ENCODE measurements around the gene PTPRN2.

The PTPRN2 gene

DNA sequence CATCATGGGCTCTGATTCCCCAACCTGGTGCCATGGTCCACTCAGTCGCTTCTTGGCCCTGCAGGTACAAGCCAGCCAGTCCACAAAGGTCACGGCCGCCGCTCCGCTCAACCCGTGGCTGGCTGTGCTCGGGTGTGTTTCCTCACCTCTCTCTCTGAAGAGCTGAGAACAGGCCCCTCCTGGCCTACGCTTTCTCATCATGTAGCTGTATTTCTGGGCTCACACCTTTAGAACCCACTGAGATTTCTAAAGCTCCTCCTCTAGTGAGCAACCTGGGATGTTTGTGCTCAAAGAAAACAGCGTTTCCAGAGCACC, 30.2 kb downstream of the PTPRN2 start:
- Mint-ChIP-seq H3K27ac (no peak overlapping the region), H3K36me3 (ENCODE audit: low read depth) (no peaks in the 10 kb centered on the region), H3K27me3 (peaks cover 3% of the 10 kb centered on the region), H3K4me1 (ENCODE audit: low read depth) (no peaks in the 10 kb centered on the region), H3K9me3 (peaks cover 4% of the 10 kb centered on the region), H3K4me3 (no peak overlapping the region)

DNA sequence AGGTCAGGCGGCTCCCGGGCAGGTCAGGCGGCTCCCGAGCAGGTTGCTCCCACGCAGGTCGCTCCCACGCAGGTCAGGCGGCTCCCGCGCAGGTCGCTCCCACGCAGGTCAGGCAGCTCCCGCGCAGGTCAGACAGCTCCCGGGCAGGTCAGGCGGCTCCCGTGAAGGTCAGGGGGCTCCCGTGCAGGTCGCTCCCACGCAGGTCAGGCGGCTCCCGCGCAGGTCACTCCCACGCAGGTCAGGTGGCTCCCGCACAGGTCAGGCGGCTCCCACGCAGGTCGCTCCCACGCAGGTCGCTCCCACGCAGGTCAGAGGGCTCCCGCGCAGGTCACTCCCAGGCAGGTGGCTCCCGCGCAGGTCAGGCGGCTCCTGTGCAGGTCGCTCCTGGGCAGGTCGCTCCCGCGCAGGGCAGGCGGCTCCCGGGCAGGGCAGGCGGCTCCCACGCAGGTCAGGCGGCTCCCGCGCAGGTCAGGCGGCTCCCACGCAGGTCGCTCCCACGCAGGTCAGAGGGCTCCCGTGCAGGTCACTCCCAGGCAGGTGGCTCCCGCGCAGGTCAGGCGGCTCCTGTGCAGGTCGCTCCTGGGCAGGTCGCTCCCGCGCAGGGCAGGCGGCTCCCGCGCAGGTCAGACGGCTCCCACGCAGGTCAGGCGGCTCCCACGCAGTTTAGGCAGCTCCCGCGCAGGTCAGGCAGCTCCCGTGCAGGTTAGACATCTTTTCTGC, 30.7 kb downstream of the PTPRN2 start:
- Mint-ChIP-seq H3K27ac (no peak overlapping the region), H3K4me3 (no peak overlapping the region), H3K9me3 (peaks cover 4% of the 10 kb centered on the region), H3K27me3 (no peaks in the 10 kb centered on the region), H3K4me1 (ENCODE audit: low read depth) (no peaks in the 10 kb centered on the region), H3K36me3 (ENCODE audit: low read depth) (no peaks in the 10 kb centered on the region)

DNA sequence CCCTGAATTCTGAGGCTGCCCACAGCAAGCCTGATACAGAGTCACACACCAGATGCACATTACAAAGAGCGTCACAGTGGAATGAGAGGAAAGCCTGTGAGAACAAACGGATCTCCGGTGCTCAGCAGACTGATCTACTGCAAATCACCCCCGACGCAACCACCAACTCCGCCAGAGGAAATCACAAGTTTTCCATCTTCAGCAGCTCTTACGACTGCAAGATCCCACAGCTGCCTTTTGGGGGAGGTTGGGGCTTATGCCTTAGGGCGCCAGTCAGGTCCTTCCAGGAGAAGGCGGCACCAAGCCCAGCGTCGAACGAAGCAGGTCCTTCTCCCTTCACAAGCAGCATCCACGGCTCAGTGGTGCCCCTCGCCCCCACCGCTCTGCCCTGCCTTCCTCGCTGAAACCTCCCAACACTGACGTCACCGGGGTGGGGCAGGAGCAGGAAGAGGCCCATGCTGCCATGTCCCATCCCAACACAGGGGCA, 32.5 kb downstream of the PTPRN2 start:
- Mint-ChIP-seq H3K27me3 (no peaks in the 10 kb centered on the region), H3K9me3 (peaks cover 4% of the 10 kb centered on the region), H3K4me1 (ENCODE audit: low read depth) (no peaks in the 10 kb centered on the region), H3K27ac (no peak overlapping the region), H3K4me3 (no peak overlapping the region), H3K36me3 (ENCODE audit: low read depth) (no peaks in the 10 kb centered on the region)

DNA sequence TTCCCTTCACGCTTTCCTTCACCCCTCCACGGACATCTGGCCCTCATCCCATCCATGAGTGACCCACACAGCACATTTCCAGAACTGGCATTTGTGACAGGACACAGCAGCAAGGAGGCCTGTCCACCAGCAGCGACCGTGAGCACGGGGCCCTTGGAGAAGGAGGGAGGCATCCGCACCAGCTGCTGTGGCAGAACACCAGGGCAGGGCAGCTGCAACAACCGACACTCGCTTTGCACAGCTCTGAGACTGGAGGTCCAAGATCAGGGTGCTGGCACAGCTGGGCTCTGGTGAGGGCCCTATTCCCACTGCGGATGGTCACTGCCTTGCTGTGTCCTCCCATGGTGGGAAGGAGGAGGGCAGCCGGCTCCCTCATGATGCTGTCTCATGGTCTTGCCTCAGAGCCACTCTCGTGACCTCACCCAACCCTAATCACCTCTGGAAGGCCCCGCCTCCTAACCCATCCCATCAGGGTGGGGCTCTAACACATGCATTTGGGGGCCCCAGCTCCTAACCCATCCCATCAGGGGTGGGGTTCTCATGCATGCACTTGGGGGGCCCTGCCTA, 36.7 kb downstream of the PTPRN2 start:
- Mint-ChIP-seq H3K27ac (no peak overlapping the region), H3K9me3 (peaks cover 2% of the 10 kb centered on the region), H3K4me3 (no peak overlapping the region), H3K36me3 (ENCODE audit: low read depth) (no peaks in the 10 kb centered on the region), H3K4me1 (ENCODE audit: low read depth) (no peaks in the 10 kb centered on the region), H3K27me3 (peaks cover 4% of the 10 kb centered on the region)

DNA sequence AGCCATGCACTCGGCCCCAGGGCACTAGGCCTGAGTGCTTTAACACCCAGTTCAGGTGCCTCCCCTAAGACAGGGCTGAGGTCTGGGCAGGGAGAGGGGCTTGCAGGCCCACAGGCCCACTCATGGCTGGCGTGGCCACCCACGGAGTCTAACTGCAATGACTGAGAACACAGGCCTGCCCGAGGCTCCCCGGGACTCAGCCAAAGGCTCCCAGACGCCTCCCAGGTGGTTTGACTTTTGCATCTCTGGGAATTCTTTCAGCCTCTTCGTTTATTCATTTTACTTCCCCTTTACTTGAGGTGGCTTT, 37.3 kb downstream of the PTPRN2 start:
- Mint-ChIP-seq H3K27me3 (peaks cover 4% of the 10 kb centered on the region), H3K27ac (no peak overlapping the region), H3K36me3 (ENCODE audit: low read depth) (no peaks in the 10 kb centered on the region), H3K9me3 (no peaks in the 10 kb centered on the region), H3K4me3 (no peak overlapping the region), H3K4me1 (ENCODE audit: low read depth) (no peaks in the 10 kb centered on the region)

DNA sequence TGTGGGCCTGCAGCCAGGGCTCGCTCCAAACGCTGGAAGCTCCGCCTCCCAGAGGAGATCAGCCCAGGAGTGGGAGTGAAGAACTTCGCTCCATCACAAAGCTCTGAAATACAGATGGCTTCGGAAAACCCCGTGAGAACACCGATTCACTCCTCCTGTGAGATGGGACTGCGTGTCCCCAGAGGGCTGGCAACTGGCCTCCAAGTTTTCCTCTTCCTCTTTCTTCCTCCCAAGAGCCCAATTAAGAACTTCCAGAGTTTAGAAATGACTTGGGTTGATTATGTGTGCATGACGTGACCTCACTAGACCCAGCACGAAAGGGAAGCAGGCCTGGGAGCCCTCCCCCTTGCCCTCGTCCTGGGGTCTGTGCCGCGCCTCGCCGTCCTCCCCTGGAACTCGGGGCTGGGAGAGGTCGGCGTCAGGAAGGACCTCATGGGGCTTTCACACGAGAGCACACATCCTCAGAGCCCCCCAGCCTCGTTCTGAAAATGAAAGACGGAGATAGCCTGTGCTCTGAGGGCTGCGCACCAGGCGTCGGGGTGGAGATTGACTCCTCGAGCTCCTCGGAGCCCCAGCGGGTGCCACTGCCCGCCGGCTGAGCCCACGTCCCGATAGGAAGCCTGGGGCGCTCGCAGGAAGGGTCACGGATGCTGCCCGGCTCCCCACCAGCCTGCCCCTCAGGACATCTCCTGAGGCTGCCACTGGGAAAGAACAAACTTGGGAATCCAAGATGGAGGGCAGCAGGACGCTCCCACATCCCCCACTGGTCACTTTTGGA, 37.8 kb downstream of the PTPRN2 start:
- Mint-ChIP-seq H3K27ac (no peak overlapping the region), H3K36me3 (ENCODE audit: low read depth) (no peaks in the 10 kb centered on the region)

DNA sequence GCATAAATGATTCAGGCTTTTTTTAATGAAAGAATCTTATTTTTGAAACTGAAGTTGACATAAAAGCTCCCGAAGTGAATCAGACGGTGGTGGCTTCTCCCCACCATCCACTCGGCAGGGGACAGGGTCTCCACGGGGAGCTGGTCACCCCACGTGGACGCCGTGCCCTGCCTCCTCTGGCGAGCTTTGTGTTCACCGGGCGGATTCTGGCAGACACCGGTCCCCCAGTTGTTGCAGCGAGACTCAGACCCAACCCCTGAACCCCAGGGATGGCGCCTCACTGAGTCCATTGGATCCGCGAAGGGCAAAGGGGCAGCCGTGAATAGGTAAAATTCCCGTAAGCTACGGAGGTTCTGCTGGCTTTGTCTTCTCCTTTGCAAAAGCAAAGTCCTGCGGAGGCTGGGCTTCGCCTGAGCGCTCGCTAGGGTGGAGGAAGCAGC, 38.4 kb downstream of the PTPRN2 start:
- no peaks in the 10 kb centered on the region for H3K36me3 Mint-ChIP-seq (ENCODE audit: low read depth)
- no peaks in the 10 kb centered on the region for H3K4me1 Mint-ChIP-seq (ENCODE audit: low read depth)
- no peak overlapping the region for H3K27ac Mint-ChIP-seq

More for the DNA sequence above, 37.8 kb downstream of the PTPRN2 start:
- H3K9me3 Mint-ChIP-seq: no peaks in the 10 kb centered on the region
- no peak overlapping the region for H3K4me3 Mint-ChIP-seq
- peaks cover 4% of the 10 kb centered on the region for H3K27me3 Mint-ChIP-seq
- H3K4me1 Mint-ChIP-seq (ENCODE audit: low read depth): no peaks in the 10 kb centered on the region

DNA sequence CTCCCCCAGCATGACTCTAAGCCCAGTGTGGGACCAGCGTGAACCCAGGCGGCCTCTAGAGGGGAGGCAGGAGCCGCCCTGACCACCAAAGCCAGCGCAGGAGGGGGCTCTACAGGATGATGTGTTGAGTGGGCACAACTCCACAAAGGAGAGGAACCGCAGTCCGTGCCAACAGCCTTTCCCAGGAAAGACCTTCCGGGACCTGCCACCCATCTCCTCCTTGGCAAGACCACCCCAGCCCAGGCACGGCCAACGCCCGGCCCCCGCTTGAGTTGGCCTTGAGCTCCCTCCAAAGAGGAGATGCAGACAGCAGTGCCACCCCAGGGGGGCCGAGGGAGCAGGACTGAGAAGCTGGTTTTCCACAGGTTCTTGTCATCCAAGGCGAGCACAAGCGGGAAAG, 38.9 kb downstream of the PTPRN2 start:
- peaks cover 4% of the 10 kb centered on the region for H3K27me3 Mint-ChIP-seq
- no peak overlapping the region for H3K27ac Mint-ChIP-seq
- H3K4me1 Mint-ChIP-seq (ENCODE audit: low read depth): no peaks in the 10 kb centered on the region
- no peaks in the 10 kb centered on the region for H3K9me3 Mint-ChIP-seq
- no peak overlapping the region for H3K4me3 Mint-ChIP-seq
- no peaks in the 10 kb centered on the region for H3K36me3 Mint-ChIP-seq (ENCODE audit: low read depth)

More for the DNA sequence above, 38.4 kb downstream of the PTPRN2 start:
- H3K9me3 Mint-ChIP-seq: no peaks in the 10 kb centered on the region
- H3K4me3 Mint-ChIP-seq: no peak overlapping the region
- peaks cover 4% of the 10 kb centered on the region for H3K27me3 Mint-ChIP-seq

DNA sequence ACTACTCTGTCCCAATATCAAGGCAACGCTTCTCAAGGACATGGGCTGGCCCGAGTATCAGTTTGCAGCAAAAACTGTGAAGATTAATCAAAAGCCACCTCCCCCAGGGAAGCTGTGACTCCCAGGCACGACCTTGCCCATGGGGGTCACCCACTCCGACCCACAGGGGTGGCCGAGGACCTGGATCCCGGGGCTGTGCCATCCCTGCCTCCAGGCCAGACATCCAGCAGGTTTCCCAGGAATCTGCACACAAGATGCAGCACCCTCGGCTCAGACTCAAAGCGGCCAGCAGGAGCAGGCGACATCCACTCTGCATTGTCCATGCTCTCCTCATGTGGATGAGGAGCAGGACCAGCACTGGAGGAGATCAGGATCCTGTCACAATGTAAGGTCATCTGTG, 39.8 kb downstream of the PTPRN2 start:
- Mint-ChIP-seq H3K27ac (no peak overlapping the region), H3K9me3 (no peaks in the 10 kb centered on the region), H3K36me3 (ENCODE audit: low read depth) (no peaks in the 10 kb centered on the region), H3K27me3 (peaks cover 4% of the 10 kb centered on the region), H3K4me1 (ENCODE audit: low read depth) (no peaks in the 10 kb centered on the region), H3K4me3 (no peak overlapping the region)

DNA sequence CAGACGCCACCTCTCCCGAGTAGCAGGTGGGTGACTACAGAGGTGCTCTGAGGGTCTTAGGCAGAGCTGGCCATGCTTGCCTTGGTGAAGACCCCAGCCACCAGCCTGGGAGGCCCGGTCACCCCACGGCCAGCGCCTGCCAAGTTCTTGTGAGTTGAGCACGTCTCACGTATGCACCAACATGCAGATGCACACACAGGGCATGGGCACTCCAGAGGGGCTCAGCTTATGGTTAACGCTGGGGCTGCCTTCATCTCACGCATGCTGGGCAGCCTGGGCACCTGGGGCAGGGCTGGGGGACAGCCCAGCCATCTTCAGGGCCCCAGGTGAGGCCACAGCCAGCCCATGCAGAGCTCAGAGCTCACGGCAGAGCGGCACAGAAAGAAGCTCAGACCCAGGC, 41.0 kb downstream of the PTPRN2 start:
- peaks cover 2% of the 10 kb centered on the region for H3K4me1 Mint-ChIP-seq (ENCODE audit: low read depth)

DNA sequence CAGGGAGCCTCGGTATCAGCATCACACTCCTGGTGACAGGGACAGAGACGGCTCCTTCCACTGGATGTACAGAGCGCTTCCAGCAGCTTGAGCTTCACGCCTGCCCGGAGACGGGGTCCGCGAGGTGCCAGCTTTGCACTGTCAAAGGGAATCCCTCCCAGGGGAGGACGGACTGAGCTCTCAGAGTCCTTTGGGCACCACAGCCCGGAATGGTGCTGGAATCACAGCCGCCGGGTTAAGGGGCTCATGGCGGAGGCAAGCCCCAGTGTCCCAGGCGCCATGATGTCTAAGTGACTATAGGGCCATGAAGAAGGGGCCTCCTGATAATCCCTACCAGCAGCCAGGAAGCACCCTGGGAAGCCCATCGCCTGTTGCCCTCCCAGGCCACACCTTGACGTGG, 41.4 kb downstream of the PTPRN2 start:
- Mint-ChIP-seq H3K36me3 (ENCODE audit: low read depth) (no peaks in the 10 kb centered on the region), H3K4me3 (no peak overlapping the region), H3K9me3 (no peaks in the 10 kb centered on the region), H3K27ac (no peak overlapping the region), H3K4me1 (ENCODE audit: low read depth) (peaks cover 6% of the 10 kb centered on the region), H3K27me3 (peaks cover 4% of the 10 kb centered on the region)

More for the DNA sequence above, 41.0 kb downstream of the PTPRN2 start:
- Mint-ChIP-seq H3K36me3 (ENCODE audit: low read depth) (no peaks in the 10 kb centered on the region), H3K4me3 (no peak overlapping the region), H3K9me3 (no peaks in the 10 kb centered on the region), H3K27ac (no peak overlapping the region), H3K27me3 (peaks cover 4% of the 10 kb centered on the region)

DNA sequence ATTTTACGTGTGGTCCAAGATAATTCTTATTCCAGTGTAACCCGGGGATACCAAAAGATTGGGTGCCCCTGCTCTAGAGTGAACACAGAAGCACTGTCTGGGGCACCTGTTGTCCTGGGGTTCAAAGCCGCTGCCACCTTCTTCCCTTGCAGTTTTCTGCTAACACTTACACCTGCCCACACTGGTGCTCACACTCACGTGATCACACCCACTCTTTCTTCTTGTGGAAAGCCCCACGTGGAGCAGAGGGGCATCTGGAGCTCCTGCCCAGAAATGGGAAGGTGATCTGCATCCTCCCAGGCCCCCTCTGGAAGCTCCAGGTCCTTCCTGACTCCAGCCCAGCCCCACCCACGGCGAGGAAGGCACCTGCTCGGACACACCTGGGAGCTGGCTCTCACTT, 42.9 kb downstream of the PTPRN2 start:
- Mint-ChIP-seq H3K4me1 (ENCODE audit: low read depth) (peaks cover 8% of the 10 kb centered on the region), H3K36me3 (ENCODE audit: low read depth) (no peaks in the 10 kb centered on the region), H3K27ac (no peak overlapping the region), H3K27me3 (peaks cover 4% of the 10 kb centered on the region), H3K9me3 (no peaks in the 10 kb centered on the region), H3K4me3 (no peak overlapping the region)

DNA sequence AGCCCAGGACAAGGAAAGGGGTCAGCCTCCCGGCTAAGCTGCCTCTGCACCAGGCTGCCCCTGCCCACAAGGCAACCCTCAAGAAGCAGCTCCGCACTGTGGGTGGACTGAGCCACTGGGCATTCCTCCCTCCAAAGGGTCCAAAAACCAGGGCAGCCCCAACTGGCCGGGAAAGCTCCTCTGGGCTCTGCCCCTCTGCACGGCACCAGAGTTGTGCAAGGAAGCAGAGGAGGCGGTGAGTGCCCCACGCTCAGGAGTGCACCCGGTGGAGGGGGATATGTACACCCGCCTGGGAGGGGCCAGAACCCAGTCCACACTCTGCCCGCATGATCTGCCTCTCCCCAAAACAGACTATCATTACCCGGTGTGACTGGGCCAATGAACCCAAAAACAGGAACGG, 43.8 kb downstream of the PTPRN2 start:
- peaks cover 8% of the 10 kb centered on the region for H3K4me1 Mint-ChIP-seq (ENCODE audit: low read depth)
- no peaks in the 10 kb centered on the region for H3K36me3 Mint-ChIP-seq (ENCODE audit: low read depth)
- H3K9me3 Mint-ChIP-seq: no peaks in the 10 kb centered on the region
- H3K27ac Mint-ChIP-seq: no peak overlapping the region
- H3K4me3 Mint-ChIP-seq: no peak overlapping the region
- H3K27me3 Mint-ChIP-seq: peaks cover 4% of the 10 kb centered on the region

DNA sequence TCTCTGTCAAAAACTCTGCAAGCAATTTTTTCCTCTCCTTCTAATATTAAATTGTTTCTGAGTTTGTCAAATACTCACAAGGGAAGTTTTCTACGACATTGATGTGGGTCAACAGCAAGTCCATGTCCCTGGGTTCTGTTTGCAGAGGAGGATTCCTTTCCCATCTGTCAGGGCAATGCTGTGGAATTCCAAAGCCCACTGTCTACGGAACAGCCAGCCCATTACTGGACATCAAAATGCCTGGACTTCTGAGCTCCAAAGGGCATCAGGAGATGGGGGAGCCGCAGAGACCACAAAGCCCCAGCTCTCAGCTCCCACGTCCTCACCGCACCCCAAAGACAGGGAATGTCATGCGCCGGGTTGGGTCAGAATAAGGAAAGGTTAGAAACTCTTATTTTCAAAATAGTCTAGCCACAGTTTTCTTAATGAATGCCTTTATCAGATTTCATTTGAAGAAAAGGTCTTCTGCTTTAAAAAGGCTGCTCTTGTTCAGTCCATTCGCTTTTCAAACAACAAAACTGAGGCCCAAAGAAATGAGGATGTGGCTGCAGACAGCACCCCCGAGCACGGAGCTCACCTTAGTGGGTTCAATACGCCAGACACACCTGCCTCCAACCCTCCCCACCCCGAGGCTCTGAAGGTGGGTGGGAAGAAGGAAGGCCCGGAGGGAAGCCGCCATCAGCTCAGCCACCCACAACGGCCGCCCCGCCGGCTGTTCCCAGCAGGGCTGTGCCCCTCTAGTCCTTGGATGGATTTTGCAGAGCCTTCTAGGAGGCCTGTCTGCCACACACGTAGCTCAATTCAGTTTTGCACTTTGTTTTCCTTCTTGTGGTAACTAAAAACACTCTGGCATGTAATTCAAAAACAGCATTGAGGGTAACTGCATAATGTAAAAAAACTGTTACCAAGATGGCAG, 44.7 kb downstream of the PTPRN2 start:
- H3K9me3 Mint-ChIP-seq: no peaks in the 10 kb centered on the region
- no peak overlapping the region for H3K4me3 Mint-ChIP-seq
- no peak overlapping the region for H3K27ac Mint-ChIP-seq
- H3K36me3 Mint-ChIP-seq (ENCODE audit: low read depth): no peaks in the 10 kb centered on the region
- H3K27me3 Mint-ChIP-seq: no peaks in the 10 kb centered on the region
- peaks cover 8% of the 10 kb centered on the region for H3K4me1 Mint-ChIP-seq (ENCODE audit: low read depth)
